ENCODE results near the gene ANXA10.

ANXA10 gene

DNA sequence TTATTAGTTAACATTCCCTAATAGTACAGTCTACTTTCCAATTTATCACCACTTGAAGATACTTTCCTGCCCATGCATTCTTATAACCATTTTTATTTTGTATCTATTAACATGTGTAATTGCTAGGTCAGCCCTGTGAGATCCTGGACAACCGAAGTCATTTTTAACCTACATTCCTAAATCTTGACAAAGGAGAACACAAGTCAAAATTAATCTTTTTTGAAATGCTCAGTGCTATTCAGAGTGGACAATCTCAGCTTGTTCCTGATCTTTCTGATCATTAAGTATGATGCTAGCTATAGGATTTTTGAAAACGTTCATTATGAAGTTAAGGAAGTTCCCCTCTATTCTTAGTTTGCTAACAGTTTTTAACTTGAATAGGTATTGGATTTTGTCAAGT is 37.5 kb downstream of the ANXA10 start:
- no peak for TF ChIP-seq FOXP2 (optimal IDR thresholded peaks at IDR 0.05; ENCODE audit: borderline replicate concordance, extremely low read depth, extremely low read length, insufficient read depth)
- TF ChIP-seq, protein P1, sequence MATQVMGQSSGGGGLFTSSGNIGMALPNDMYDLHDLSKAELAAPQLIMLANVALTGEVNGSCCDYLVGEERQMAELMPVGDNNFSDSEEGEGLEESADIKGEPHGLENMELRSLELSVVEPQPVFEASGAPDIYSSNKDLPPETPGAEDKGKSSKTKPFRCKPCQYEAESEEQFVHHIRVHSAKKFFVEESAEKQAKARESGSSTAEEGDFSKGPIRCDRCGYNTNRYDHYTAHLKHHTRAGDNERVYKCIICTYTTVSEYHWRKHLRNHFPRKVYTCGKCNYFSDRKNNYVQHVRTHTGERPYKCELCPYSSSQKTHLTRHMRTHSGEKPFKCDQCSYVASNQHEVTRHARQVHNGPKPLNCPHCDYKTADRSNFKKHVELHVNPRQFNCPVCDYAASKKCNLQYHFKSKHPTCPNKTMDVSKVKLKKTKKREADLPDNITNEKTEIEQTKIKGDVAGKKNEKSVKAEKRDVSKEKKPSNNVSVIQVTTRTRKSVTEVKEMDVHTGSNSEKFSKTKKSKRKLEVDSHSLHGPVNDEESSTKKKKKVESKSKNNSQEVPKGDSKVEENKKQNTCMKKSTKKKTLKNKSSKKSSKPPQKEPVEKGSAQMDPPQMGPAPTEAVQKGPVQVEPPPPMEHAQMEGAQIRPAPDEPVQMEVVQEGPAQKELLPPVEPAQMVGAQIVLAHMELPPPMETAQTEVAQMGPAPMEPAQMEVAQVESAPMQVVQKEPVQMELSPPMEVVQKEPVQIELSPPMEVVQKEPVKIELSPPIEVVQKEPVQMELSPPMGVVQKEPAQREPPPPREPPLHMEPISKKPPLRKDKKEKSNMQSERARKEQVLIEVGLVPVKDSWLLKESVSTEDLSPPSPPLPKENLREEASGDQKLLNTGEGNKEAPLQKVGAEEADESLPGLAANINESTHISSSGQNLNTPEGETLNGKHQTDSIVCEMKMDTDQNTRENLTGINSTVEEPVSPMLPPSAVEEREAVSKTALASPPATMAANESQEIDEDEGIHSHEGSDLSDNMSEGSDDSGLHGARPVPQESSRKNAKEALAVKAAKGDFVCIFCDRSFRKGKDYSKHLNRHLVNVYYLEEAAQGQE (IDR thresholded peaks at IDR 0.05; ENCODE audit: insufficient read depth in 1 of 2, low read depth in 2 of 2, low read length in 2 of 2): no peak
- no peak for TF ChIP-seq TAF1 (IDR thresholded peaks at IDR 0.05; ENCODE audit: borderline replicate concordance, insufficient read depth, low read length)
- TF ChIP-seq POLR2AphosphoS5 (IDR thresholded peaks at IDR 0.05; ENCODE audit: low read depth, low read length): no peak
- TF ChIP-seq SIN3A (IDR thresholded peaks at IDR 0.05; ENCODE audit: borderline replicate concordance, insufficient read depth, low read length): no peak

DNA sequence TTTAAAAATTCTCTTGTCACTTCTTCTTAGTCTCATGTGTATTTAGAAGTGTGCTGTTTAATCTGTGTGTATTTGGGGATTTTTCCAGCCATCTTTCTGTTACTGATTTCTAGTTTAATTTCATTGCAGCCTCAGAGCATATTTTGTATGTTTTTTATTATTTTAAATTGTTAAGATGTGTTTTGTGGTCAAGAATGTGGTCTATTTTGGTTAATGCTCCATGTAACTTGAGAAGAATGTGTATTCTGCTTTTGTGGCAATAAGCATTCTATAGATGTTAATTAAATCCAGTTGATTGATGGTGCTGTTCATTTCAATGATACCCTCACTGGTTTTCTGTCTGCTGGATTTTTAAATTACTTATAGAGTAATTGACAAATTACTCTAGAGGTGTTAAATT is 38.9 kb downstream of the ANXA10 start:
- TF ChIP-seq POLR2AphosphoS5 (IDR thresholded peaks at IDR 0.05; ENCODE audit: low read depth, low read length): no peak
- TF ChIP-seq FOXP2 (optimal IDR thresholded peaks at IDR 0.05; ENCODE audit: borderline replicate concordance, extremely low read depth, extremely low read length, insufficient read depth): no peak
- TF ChIP-seq SIN3A (IDR thresholded peaks at IDR 0.05; ENCODE audit: borderline replicate concordance, insufficient read depth, low read length): no peak
- TF ChIP-seq, protein P1 (IDR thresholded peaks at IDR 0.05; ENCODE audit: insufficient read depth in 1 of 2, low read depth in 2 of 2, low read length in 2 of 2): no peak
- no peak for TF ChIP-seq TAF1 (IDR thresholded peaks at IDR 0.05; ENCODE audit: borderline replicate concordance, insufficient read depth, low read length)

DNA sequence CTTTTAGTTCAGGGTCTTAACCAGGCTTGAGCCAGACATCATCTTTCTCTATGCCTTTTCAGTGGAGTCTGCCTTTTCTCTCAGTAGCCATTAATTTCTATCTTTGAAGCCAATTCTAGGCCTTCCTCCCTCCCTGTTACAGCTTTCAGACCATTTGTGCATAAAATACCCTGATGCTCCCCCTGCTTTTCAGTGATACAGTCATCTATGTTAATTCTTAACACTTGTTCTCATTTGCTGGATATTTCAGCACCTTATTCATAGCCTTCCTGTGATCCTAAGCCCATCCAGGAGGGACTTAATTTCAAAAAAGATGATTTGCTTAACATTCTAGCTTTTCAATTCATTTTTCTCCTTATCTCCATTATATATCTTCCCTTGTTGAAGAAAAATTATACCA is 42.3 kb downstream of the ANXA10 start:
- TF ChIP-seq TAF1 (IDR thresholded peaks at IDR 0.05; ENCODE audit: borderline replicate concordance, insufficient read depth, low read length): no peak
- TF ChIP-seq SIN3A (IDR thresholded peaks at IDR 0.05; ENCODE audit: borderline replicate concordance, insufficient read depth, low read length): no peak
- TF ChIP-seq FOXP2 (optimal IDR thresholded peaks at IDR 0.05; ENCODE audit: borderline replicate concordance, extremely low read depth, extremely low read length, insufficient read depth): no peak
- TF ChIP-seq, protein P1 (IDR thresholded peaks at IDR 0.05; ENCODE audit: insufficient read depth in 1 of 2, low read depth in 2 of 2, low read length in 2 of 2): no peak
- TF ChIP-seq POLR2AphosphoS5 (IDR thresholded peaks at IDR 0.05; ENCODE audit: low read depth, low read length): no peak

DNA sequence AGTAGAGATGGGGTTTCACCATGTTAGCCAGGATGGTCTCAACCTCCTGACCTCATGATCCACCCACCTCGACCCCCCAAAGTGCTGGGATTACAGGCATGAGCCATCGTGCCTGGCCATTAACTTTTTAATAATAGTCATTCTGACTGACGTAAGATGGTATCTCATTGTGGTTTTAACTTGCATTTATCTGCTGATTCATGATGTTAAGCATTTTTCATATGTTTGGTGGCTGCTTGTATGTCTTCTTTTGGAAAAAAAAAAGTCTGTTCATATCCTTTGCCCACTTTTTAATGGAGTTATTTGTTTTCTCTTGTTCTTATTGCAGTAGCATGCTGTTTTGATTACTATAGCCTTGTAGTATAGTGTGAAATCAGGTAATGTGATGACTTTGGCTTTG is 45.8 kb downstream of the ANXA10 start:
- TF ChIP-seq TAF1 (IDR thresholded peaks at IDR 0.05; ENCODE audit: borderline replicate concordance, insufficient read depth, low read length): no peak
- TF ChIP-seq, protein P1 (IDR thresholded peaks at IDR 0.05; ENCODE audit: insufficient read depth in 1 of 2, low read depth in 2 of 2, low read length in 2 of 2): no peak
- TF ChIP-seq FOXP2 (optimal IDR thresholded peaks at IDR 0.05; ENCODE audit: borderline replicate concordance, extremely low read depth, extremely low read length, insufficient read depth): no peak
- no peak for TF ChIP-seq POLR2AphosphoS5 (IDR thresholded peaks at IDR 0.05; ENCODE audit: low read depth, low read length)
- TF ChIP-seq SIN3A (IDR thresholded peaks at IDR 0.05; ENCODE audit: borderline replicate concordance, insufficient read depth, low read length): no peak

DNA sequence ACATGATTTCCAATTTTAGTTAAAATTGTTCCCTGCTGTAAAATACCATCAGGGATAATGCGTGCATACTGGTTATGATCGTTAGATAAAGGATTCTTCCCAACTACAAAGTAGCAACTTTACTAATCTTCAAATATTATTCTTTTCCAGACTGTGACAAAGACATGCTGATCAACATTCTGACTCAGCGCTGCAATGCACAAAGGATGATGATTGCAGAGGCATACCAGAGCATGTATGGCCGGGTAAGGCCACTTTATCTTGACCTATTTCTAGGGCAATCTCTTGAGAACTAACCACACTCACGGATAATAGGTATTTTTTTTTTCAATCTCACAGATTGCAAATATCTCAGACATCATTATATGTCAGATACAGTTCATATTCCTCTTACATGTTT is 47.0 kb downstream of the ANXA10 start:
- TF ChIP-seq TAF1 (IDR thresholded peaks at IDR 0.05; ENCODE audit: borderline replicate concordance, insufficient read depth, low read length): no peak
- TF ChIP-seq SIN3A (IDR thresholded peaks at IDR 0.05; ENCODE audit: borderline replicate concordance, insufficient read depth, low read length): no peak
- TF ChIP-seq, protein P1 (IDR thresholded peaks at IDR 0.05; ENCODE audit: insufficient read depth in 1 of 2, low read depth in 2 of 2, low read length in 2 of 2): no peak
- TF ChIP-seq POLR2AphosphoS5 (IDR thresholded peaks at IDR 0.05; ENCODE audit: low read depth, low read length): no peak
- TF ChIP-seq FOXP2 (optimal IDR thresholded peaks at IDR 0.05; ENCODE audit: borderline replicate concordance, extremely low read depth, extremely low read length, insufficient read depth): no peak

All from PFSK-1 (cell line).